Activated CD4-positive, alpha-beta memory T cell treated with anti-CD3 and anti-CD28 coated beads, Interleukin-2, amount 10 ng/mL, durations not matched to agents 7 days and 5 days (primary cell): ENCODE measurements around the gene UPK1B. TPM values are rescaled to one million over a fixed set of nuclear protein-coding genes. Genes with fewer than 3 reads are reported as not detected.
"Not testable (repeated sequence)": the region's sequence is repeated elsewhere in the genome, so short reads cannot be mapped to it uniquely, and the experiment has no call there.

Source experiments
- CTCF ChIA-PET: fragments of 350-600 bp; sonication (Branson Sonifier 250); formaldehyde crosslinking; loops from one replicate; lab custom pipeline; 2021; ENCODE audit warnings: antibody characterized with exemption, inconsistent platforms; lab: Charles Lee
- POLR2A ChIA-PET: fragments of 350-600 bp; sonication (Branson Sonifier 250); formaldehyde crosslinking; loops from one replicate; lab custom pipeline; 2021; ENCODE audit warnings: antibody characterized with exemption; lab: Charles Lee
- DNase-seq: peaks from one replicate; pipeline ENCODE4 v3.0.0-alpha.2; 2020
- H3K27ac Mint-ChIP-seq: one replicate; pipeline ENCODE4 v1.8.0; 2021; ENCODE audit warnings: mild to moderate bottlenecking, mixed read lengths
- H3K27me3 Mint-ChIP-seq: one replicate; pipeline ENCODE4 v1.8.0; 2021; ENCODE audit warnings: mixed read lengths
- H3K36me3 Mint-ChIP-seq: one replicate; pipeline ENCODE4 v1.8.0; 2021; ENCODE audit warnings: low read depth, mixed read lengths
- H3K4me1 Mint-ChIP-seq: one replicate; pipeline ENCODE4 v1.8.0; 2021; ENCODE audit warnings: mixed read lengths
- H3K4me3 Mint-ChIP-seq: one replicate; pipeline ENCODE4 v1.8.0; 2021; ENCODE audit warnings: mild to moderate bottlenecking, mixed read lengths
- H3K9me3 Mint-ChIP-seq: one replicate; pipeline ENCODE4 v1.8.0; 2021; ENCODE audit warnings: mixed read lengths
- total RNA-seq, 2 experiments: library from RNA; stranded (reverse); gene quantifications; one replicate each; pipeline ENCODE4 v1.2.3, GENCODE V29; 2021

The UPK1B gene
- total RNA-seq: not detected

- H3K27me3 Mint-ChIP-seq: peaks cover 24% of the 10 kb centered on the region
- DNase-seq: no peak
- POLR2A ChIA-PET: no interaction called here
- H3K4me3 Mint-ChIP-seq: no peak within 1 kb of the TSS
- no peaks in the 10 kb centered on the region for H3K4me1 Mint-ChIP-seq
- H3K36me3 Mint-ChIP-seq: no peaks in the 10 kb centered on the region
- CTCF ChIA-PET: no interaction called here
- no peak within 1 kb of the TSS for H3K27ac Mint-ChIP-seq
- H3K9me3 Mint-ChIP-seq: no peaks in the 10 kb centered on the region
Observed at GRCh38 chr3:119173325-119173724, at the start of gene UPK1B. TSS of gene UPK1B (plus strand) at chr3:119173598. CDS start at chr3:119186742, 13,144 bp downstream.

DNA sequence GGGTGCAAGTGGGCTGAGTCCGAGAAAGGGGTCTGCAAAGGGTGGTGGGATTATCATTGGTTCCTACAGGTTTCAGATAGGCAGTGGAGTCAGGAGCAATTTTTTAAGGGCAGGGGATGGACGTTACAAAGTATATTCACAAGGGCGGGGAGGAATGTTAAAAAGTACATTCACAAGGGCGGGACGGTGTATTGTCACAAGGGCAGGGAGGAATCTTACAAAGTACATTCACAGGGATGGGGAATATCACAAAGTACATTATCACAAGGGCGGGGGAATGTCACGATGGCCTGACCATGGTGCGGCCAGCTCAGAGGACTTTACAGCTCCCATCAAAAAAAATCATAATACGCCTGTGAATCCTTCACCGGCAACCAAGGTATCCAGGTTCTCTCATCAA, 48.1 kb upstream of the UPK1B start:
- ChIA-PET CTCF (no interaction called here), POLR2A (no interaction called here)
- H3K27ac Mint-ChIP-seq: no peak overlapping the region
- H3K4me1 Mint-ChIP-seq: no peaks in the 10 kb centered on the region
- no peaks in the 10 kb centered on the region for H3K36me3 Mint-ChIP-seq
- no peak for DNase-seq
- no peaks in the 10 kb centered on the region for H3K9me3 Mint-ChIP-seq
- peaks cover 10% of the 10 kb centered on the region for H3K27me3 Mint-ChIP-seq
- H3K4me3 Mint-ChIP-seq: no peak overlapping the region

DNA sequence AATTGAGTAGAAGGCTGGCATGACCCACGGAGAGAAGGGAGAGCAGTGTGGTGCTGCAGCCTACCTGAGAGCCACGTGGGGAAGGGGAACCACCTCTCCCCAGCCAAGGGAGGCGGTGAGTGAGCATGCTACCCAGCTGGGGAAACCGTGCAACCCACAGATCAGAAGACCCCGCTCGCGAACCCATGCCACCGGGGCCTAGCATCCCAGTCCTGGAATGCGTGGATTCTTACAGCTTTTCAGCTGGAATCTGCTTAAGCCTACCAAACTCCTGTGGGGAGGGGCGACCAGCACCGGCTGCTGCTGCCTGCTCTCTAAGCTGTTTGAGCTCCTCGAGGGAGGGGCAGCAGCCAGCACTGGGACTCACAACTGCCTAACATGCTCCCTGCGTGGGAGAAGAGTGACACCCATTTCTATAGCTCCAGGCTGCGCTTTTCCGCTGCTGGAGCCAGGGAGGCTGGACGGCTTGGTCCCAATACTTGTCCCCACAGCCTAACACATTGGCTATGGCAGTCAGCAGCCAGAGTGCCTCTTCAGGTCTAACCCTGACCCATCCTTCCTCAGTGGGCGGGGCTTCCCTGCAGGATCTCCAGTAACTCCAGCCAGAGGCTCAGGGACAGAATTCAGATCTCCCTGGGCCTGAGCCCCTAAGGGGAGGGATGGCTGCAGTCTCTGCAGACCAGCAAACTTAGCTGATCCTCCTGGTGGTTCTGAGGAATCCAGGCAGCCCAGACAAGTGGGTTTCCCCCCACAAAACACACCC, 47.5 kb upstream of the UPK1B start:
- H3K9me3 Mint-ChIP-seq: no peaks in the 10 kb centered on the region
- H3K4me3 Mint-ChIP-seq: no peak overlapping the region
- H3K27me3 Mint-ChIP-seq: peaks cover 12% of the 10 kb centered on the region
- H3K4me1 Mint-ChIP-seq: no peaks in the 10 kb centered on the region
- no peaks in the 10 kb centered on the region for H3K36me3 Mint-ChIP-seq
- ChIA-PET POLR2A (no interaction called here), CTCF (no interaction called here)
- no peak overlapping the region for H3K27ac Mint-ChIP-seq
- DNase-seq: no peak

DNA sequence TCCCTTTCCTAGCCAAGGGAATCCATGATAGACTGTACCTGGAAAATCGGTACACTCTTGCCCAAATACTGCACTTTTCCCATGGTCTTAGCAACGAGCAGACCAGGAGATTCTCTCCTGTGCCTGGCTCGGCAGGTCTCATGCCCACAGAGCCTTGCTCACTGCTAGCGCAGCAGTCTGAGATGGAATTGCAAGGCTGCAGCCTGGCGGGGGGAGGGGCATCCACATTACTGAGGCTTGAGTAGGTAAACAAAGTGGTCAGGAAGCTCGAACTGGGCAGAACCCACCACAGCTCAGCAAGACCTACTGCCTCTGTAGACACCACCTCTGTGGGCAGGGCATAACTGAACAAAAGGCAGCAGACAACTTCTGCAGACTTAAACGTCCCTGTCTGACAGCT, 43.1 kb upstream of the UPK1B start:
- H3K4me3 Mint-ChIP-seq, H3K36me3 Mint-ChIP-seq, H3K4me1 Mint-ChIP-seq, POLR2A ChIA-PET, H3K9me3 Mint-ChIP-seq, H3K27ac Mint-ChIP-seq, CTCF ChIA-PET, DNase-seq: not testable (repeated sequence)
- H3K27me3 Mint-ChIP-seq: peaks cover 28% of the 10 kb centered on the region

DNA sequence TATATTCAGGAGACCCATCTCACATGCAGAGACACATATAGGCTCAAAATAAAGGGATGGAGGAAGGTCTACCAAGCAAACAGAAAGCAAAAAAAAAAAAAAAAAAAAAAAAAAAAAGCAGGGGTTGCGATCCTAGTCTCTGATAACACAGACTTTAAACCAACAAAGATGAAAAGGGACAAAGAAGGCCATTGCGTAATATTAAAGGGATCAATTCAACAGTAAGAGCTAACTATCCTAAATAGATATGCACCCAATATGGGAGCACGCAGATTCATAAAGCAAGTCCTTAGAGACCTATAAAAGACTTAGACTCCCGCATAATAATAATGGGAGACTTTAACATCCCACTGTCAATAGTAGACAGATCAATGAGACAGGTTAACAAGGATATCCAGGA, 41.1 kb upstream of the UPK1B start:
- H3K9me3 Mint-ChIP-seq, CTCF ChIA-PET, POLR2A ChIA-PET, DNase-seq, H3K4me3 Mint-ChIP-seq, H3K27ac Mint-ChIP-seq, H3K4me1 Mint-ChIP-seq, H3K36me3 Mint-ChIP-seq: not testable (repeated sequence)
- H3K27me3 Mint-ChIP-seq: peaks cover 24% of the 10 kb centered on the region

DNA sequence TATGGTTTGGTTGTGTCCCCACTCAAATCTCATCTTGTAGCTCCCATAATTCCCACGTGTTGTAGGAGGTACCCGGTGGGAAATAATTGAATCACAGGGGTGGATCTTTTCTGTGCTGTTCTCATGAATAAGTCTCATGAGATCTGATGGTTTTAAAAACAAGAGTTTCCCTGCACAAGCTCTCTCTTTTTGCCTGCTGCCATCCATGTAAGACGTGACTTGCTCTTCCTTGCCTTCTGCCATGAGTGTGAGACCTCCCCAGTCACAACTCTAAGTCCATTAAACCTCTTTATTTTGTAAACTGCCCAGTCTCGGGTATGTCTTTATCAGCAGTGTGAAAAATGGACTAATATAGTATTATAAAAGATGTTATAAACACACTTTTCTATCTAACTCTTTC, 34.0 kb upstream of the UPK1B start:
- H3K27me3 Mint-ChIP-seq, H3K9me3 Mint-ChIP-seq, DNase-seq, H3K4me3 Mint-ChIP-seq, H3K4me1 Mint-ChIP-seq, H3K36me3 Mint-ChIP-seq, POLR2A ChIA-PET, H3K27ac Mint-ChIP-seq, CTCF ChIA-PET: not testable (repeated sequence)

GRCh38 chr3:119140466-119140865, 32.9 kb upstream of the UPK1B start:
- ChIA-PET CTCF (no interaction called here), POLR2A (no interaction called here)
- peaks cover 2% of the 10 kb centered on the region for H3K9me3 Mint-ChIP-seq
- DNase-seq: no peak
- no peak overlapping the region for H3K4me3 Mint-ChIP-seq
- no peak overlapping the region for H3K27ac Mint-ChIP-seq
- H3K36me3 Mint-ChIP-seq: no peaks in the 10 kb centered on the region
- H3K4me1 Mint-ChIP-seq: no peaks in the 10 kb centered on the region
- H3K27me3 Mint-ChIP-seq: no peaks in the 10 kb centered on the region

- Mint-ChIP-seq H3K4me1 (peaks cover 2% of the 10 kb centered on the region), H3K4me3 (no peak overlapping the region), H3K27me3 (no peaks in the 10 kb centered on the region), H3K36me3 (no peaks in the 10 kb centered on the region), H3K9me3 (no peaks in the 10 kb centered on the region), H3K27ac (no peak overlapping the region)
- no peak for DNase-seq
- ChIA-PET POLR2A (no interaction called here), CTCF (interaction anchor here (1.0 to 4.5 kb wide), 4 partner anchors 95 to 536 kb away, joined by 3 to 52 read pairs (median 4); partner anchors contain the start of gene B4GALT4)
Observed at GRCh38 chr3:119145128-119145499, 28.3 kb upstream of the UPK1B start.

DNA sequence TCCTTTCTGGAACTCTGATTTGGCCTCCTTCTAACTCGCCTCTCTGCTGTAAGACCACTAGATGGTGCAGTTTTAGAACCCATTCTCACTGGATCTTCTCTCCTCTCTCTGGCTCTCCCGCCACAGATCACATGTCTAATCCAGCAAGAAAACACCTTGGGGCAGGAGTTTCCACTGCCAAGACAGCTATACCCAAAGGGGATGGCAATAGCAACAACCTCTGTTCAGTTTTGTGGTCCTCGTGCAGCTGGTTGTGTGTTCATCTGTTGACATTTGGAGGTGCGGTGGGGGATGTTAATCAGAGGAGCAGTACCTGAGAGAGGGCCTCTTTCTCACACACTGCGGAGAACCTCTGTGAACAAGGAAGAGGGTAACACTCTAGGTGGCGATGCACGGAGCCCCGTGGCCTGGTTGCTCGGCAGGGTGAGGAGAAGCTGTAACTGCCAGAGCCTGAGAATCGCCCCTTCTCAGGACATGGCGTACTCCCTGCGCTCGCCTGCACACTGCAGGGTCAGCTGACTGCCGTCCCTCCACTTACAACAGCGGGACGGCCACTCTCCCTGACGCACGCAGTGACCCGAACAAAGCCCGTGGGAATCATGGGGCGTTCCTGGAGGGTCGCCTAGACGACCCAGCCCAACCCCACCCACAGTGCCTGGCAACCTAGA, 27.8 kb upstream of the UPK1B start, which contains the start of gene TEX55:
Gene TEX55, plus strand, starts transcription at position 666 of the 668 bp plus-strand sequence. CDS start 25 bp downstream, outside the sequence.
- H3K27ac Mint-ChIP-seq: no peak within 1 kb of the TSS
- no peaks in the 10 kb centered on the region for H3K27me3 Mint-ChIP-seq
- CTCF ChIA-PET: interaction anchor here (0.7 to 4.5 kb wide), 4 partner anchors 9 to 536 kb away, joined by 3 to 52 read pairs (median 4); partner anchors contain the start of gene B4GALT4
- no peak for DNase-seq
- no peaks in the 10 kb centered on the region for H3K9me3 Mint-ChIP-seq
- H3K4me1 Mint-ChIP-seq: peaks cover 2% of the 10 kb centered on the region
- POLR2A ChIA-PET: no interaction called here
- no peaks in the 10 kb centered on the region for H3K36me3 Mint-ChIP-seq
- H3K4me3 Mint-ChIP-seq: no peak within 1 kb of the TSS

GRCh38 chr3:119146578-119147375, 26.6 kb upstream of the UPK1B start:
- Mint-ChIP-seq H3K4me1 (peaks cover 2% of the 10 kb centered on the region), H3K4me3 (no peak overlapping the region), H3K9me3 (no peaks in the 10 kb centered on the region), H3K27ac (no peak overlapping the region), H3K36me3 (no peaks in the 10 kb centered on the region), H3K27me3 (no peaks in the 10 kb centered on the region)
- CTCF ChIA-PET: interaction anchor here (1.7 to 4.5 kb wide), 3 partner anchors 94 to 534 kb away, joined by 4 to 52 read pairs (median 5); partner anchors contain the start of gene B4GALT4
- POLR2A ChIA-PET: no interaction called here
- no peak for DNase-seq

DNA sequence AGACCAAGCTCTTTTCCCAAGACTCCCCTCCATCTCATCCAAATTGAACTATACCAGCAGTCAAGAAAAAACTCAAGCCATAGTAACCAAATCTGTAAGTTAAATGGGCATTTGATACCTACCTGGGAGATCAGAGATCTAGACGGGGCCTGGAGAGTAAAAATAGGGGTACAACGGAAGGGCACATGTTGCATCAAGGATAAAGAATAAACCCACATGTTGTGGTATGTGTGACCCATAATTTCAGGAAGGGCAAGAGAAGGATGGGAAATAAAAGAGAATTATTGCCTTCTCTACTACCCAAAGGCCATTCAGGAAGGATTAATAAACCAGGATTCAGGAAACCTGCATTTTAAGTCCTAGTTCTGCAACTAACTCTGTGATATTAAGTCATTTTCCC, 25.9 kb upstream of the UPK1B start:
- Mint-ChIP-seq H3K36me3 (no peaks in the 10 kb centered on the region), H3K27ac (no peak overlapping the region), H3K9me3 (no peaks in the 10 kb centered on the region), H3K27me3 (peaks cover 2% of the 10 kb centered on the region), H3K4me1 (peaks cover 2% of the 10 kb centered on the region), H3K4me3 (no peak overlapping the region)
- no peak for DNase-seq
- ChIA-PET POLR2A (no interaction called here), CTCF (interaction anchor here (4.5 kb wide), 1 partner anchor 93 kb away, joined by 52 read pairs; the partner anchor contains the start of gene B4GALT4)

DNA sequence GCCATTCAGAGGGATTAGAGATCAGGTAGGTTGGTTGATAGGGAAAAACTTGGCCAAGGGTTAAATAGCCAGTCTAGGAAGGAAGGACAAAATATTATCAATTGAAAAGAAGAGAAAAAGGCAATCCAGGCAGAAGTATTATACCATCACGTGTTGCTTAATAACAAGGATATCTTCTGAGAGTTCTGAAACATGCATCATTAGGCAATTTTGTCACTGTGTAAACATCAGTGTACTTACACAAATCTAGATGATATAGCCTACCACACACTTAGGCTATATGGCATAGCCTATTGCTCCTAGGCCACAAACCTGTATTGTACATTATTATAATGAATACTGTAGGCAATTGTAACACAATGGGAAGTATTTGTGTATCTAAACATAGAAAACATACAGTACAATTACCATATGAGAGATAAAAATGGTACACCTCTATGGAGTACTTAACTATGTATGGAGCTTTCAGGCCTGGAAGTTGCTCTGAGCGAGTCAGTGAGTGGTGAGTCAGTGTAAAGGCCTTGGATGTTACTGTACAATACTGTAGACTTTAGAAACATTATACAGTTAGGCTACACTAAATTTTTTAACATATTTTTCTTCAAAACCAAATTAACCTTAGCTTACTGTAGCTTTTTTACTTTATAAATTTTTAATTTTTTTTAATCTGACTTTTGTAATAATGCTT, 24.8 kb upstream of the UPK1B start:
- no peak overlapping the region for H3K4me3 Mint-ChIP-seq
- DNase-seq: no peak
- CTCF ChIA-PET: no interaction called here
- peaks cover 5% of the 10 kb centered on the region for H3K27me3 Mint-ChIP-seq
- H3K9me3 Mint-ChIP-seq: peaks cover 8% of the 10 kb centered on the region
- peaks cover 2% of the 10 kb centered on the region for H3K4me1 Mint-ChIP-seq
- POLR2A ChIA-PET: interaction anchor here (0.6 kb wide), 1 partner anchor 258 kb away, joined by 3 read pairs; no protein-coding TSS in a partner anchor
- H3K27ac Mint-ChIP-seq: no peak overlapping the region
- no peaks in the 10 kb centered on the region for H3K36me3 Mint-ChIP-seq
